Measurements from ENCODE around the gene DVL3.
"Not testable (repeated sequence)": the region's sequence is repeated elsewhere in the genome, so short reads cannot be mapped to it uniquely, and the experiment has no call there.

DVL3 gene

GRCh38 chr3:184154885-184155643 lies at the start of gene DVL3:
Gene DVL3, plus strand, starts transcription at chr3:184155377. Its CDS starts 259 bp downstream, at chr3:184155636.
- peak in 1 of 2 donors; percentile 25 for DNase-seq (ENCODE audit: low read depth in 2 of 2)

- DNase-seq (ENCODE audit: low read depth in 2 of 2): no peak
Measured at GRCh38 chr3:184110316-184110725, 44.9 kb upstream of the DVL3 start.

DNA sequence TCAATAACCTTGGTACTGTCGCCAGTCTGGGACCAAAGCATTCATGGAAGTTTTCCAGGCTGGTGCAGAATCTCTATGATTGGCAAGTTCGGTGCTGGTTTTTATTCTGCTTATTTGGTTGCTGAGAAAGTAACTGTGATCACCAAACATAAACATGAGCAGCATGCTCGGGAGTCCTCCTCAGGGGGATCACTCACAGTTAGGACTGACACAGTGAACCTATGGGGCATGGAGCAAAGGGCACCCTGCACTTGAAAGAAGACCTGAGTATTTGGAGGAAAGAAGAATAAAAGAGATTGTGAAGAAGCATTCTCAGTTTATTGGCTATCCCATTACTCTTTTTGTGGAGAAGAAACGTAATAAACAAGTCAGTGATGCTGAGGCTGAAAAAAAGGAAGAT lies 39.2 kb upstream of the DVL3 start:
- no peak for DNase-seq (ENCODE audit: low read depth in 2 of 2)

DNA sequence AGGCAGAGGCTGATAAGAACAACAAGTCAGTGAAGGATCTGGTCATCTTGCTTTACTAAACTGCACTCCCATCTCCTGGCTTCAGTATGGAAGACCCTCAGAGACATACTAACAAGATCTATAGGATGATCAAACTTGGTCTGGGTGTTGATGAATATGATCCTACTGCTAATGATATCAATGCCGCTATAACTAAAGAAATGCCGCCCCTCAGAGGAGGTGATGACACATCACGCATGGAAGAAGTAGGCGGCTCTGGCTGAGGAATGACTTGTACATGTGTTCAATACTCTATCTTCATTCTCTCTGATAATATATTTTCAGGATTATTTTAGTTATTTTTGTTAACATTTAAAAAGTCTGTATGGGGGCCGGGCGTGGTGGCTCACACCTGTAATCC lies 37.5 kb upstream of the DVL3 start:
- no peak for DNase-seq (ENCODE audit: low read depth in 2 of 2)

DNA sequence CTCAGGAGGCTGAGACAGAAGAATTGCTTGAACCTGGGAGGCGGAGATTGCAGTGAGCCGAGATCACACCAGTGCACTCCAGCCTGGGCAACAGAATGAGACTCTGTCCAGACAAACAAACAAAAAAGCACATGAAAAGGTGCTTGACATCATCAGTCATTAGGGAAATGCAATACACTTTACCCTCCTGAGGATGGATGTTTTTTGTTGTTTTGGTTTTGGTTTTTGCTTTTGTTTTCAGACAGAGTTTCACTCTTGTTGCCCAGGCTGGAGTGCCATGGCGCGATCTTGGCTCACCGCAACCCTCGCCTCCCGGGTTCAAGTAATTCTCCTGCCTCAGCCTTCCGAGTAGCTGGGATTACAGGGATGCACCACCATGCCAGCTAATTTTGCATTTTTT lies 34.1 kb upstream of the DVL3 start:
- DNase-seq (ENCODE audit: low read depth in 2 of 2): not testable (repeated sequence)

DNA sequence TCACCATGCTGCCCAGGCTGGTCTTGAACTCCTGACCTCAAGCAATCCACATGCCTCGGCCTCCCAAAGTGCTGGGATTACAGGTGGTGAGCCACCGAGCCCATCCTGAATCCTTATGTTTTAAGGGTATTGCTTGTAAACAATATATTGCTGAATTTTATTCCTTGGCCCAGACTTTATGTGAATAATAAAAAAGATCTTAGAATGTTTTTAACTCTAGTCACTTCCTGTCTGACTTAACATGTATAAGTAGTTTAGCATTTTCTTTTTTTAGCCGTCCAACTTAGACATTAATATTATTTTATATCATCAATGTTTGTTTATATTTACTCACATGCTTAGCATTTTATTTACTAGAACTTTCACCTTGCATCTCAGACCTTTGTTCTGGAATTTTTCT lies 29.2 kb upstream of the DVL3 start:
- DNase-seq (ENCODE audit: low read depth in 2 of 2): no peak

DNA sequence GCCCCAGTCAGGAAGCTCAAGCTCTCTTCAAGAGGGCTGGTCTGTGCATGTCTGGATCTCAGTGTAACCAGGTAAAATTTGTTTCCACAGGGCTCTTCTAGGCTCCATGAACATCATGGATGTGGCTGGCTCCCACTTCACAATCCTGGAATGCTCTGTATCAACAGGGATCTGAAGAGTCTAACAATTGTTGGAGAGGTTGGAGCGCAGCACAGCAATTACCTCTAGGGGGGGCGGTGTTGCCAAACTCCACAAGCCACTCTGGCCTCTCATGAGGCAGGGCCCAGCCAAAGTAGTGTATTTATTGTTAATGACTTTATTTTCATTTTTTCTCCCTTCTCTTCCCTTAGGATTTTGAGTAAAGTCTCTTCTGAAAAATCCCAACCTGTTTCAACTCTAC lies 26.2 kb upstream of the DVL3 start:
- no peak for DNase-seq (ENCODE audit: low read depth in 2 of 2)

DNA sequence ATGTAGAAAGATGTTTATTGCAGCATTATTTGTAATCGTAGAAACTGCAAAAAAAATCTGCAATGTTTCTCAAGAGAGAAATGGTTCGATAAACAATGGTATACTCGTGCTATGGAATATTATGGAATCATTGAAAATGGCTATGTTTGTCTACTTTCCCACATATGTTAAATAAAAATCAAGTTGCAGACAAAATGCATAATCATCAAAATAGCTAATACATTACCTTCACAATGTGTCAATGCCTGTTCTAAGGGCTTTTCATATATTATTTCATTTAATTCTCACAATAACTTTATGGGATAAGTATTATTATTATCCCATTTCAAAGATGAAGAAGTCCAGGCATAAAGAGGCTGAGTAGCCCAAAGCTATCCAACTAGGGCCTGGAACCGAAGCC lies 22.2 kb upstream of the DVL3 start:
- DNase-seq (ENCODE audit: low read depth in 2 of 2): no peak

- DNase-seq (ENCODE audit: low read depth in 2 of 2): peak; percentile 50 to 56
Measured at GRCh38 chr3:184133840-184134745, 21.1 kb upstream of the DVL3 start.

DNA sequence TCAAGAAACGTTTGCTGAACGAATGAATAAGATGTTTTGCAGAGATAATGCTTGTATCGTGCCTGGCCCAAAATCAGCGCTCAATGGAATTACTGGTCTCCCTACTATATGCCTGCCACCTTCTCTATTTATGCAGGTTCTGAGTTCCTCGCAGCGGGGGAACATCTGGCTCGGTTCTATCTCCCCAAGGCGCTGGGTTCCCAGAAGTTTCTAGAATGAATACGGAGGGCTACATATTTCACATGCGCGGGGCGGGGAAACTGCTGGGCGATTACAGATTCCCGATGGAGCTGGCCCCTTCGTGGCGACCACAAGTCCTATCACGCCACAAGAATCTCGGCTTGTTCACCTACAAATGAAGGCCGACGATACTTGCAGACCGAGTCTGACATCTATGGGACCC lies 20.4 kb upstream of the DVL3 start:
- DNase-seq (ENCODE audit: low read depth in 2 of 2): no peak

DNA sequence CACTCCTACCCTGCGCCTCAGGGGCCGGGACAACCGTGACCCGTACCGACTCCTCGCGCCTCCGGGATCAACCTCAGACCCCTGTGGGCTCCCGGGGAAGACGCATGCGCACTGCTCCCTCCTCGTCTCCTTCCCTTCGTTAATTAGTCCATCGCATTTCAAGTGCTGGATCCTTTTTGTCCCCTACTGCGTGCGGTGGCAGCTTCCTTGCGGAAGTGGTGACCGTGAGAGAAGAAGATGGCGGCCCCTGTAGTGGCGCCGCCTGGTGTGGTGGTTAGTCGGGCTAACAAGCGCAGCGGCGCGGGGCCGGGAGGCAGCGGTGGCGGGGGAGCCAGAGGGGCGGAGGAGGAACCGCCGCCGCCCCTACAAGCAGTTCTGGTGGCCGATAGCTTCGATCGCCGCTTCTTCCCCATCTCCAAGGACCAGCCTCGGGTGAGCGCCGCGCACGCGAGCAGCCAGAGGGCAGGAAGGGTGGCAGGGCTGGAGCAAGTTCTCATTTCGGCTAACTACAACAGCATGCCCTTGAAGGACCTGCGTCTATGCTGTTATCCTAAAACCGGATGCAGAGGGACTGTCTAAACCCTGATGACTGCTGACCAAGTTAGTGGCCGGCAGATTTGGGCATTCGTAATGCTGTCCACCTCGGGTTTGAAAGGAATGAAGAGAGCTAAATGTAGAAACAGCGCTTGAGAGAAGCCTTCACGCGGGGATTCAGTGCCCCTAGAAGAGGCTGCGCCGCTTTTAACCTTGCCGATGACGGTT lies 19.8 kb upstream of the DVL3 start, which contains the start of gene EIF2B5:
Gene EIF2B5 (plus strand): TSS at position 210 of the 762 bp plus-strand sequence. CDS start 28 bp downstream, at position 238.
- DNase-seq (ENCODE audit: low read depth in 2 of 2): peak; percentile 78 to 79

DNA sequence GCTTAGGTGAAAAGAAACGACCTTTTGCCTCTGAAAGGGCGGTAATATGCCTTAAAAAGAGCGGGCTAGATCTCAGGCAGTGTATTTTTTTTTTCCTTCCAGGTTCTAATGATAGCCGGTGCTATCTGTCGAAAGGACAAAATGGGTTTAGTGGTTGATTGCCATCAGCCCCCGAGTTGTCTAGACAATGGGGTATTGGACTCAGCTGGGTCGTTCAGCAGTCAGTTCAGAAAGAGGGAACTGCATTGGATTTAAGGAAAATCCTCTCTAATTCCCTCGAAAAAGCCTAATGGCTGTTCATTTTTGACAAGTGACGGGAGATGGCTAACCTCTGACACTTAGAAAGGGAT lies 19.3 kb upstream of the DVL3 start:
- DNase-seq (ENCODE audit: low read depth in 2 of 2): no peak

GRCh38 chr3:184140436-184140835 lies 14.7 kb upstream of the DVL3 start:
- DNase-seq (ENCODE audit: low read depth in 2 of 2): no peak

DNA sequence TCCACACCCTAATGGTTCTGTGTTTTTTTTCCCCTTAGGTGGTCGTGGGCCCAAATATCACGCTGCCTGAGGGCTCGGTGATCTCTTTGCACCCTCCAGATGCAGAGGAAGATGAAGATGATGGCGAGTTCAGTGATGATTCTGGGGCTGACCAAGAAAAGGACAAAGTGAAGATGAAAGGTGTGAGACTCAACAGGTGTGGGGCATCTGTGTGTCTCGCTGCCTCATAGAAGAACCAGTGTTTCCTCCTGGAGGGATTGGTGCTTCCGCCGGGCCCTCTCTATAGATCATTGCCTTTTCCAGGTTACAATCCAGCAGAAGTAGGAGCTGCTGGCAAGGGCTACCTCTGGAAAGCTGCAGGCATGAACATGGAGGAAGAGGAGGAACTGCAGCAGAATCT lies 13.0 kb upstream of the DVL3 start:
- no peak for DNase-seq (ENCODE audit: low read depth in 2 of 2)

DNA sequence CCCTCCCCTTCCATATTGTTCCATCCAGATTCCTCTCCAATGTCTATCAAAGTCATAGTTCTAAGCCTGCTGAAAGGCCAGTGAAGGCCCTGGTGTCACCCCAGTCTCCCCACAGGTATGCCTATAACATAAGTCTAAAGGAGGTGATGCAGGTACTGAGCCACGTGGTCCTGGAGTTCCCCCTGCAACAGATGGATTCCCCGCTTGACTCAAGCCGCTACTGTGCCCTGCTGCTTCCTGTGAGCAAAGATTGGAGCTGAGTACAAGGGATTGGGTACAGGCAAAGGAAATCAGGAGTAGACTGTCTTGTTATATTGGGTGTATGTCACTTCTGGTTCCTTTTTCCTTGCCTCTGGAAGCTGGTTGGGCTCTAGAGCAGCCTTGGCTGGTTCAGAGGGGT lies 11.8 kb upstream of the DVL3 start:
- DNase-seq (ENCODE audit: low read depth in 2 of 2): no peak

DNA sequence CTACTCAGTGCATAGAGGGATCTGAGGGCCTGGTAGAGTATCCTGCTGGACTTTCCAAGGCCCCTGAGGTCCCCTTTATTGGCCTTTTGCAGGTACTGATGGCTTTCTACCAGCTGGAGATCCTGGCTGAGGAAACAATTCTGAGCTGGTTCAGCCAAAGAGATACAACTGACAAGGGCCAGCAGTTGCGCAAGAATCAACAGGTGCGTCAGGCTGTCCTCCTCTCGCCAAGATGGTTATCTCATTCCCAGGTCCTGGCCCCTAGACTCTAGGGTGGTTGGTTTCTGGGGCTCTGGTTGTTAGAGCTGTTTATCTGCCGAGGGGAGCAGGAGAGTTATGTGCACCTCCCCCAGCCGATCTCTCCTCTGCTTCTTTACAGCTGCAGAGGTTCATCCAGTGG lies 10.7 kb upstream of the DVL3 start:
- no peak for DNase-seq (ENCODE audit: low read depth in 2 of 2)

DNA sequence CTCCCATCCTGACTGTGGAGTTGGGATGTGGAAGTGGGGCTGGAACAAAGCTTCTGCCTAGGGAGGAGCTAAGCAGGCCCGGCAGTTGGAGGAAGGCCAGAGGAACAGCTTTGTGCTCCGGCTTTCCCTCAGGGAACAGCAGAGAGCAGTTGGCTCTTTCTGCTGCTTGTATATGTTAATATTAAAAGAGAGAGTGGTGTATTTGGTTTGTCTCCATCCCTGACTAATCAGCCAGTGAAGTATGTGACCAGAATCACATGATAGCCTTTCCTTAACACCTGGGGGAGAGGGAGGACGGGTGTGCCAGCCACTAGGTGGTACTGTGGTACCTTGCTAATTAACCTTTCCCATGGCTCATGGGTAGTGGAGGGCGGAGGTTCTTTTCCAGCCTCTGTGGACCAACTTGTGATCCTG lies 10.1 kb upstream of the DVL3 start:
- DNase-seq (ENCODE audit: low read depth in 2 of 2): peak in 1 of 2 donors; percentile 10

DNA sequence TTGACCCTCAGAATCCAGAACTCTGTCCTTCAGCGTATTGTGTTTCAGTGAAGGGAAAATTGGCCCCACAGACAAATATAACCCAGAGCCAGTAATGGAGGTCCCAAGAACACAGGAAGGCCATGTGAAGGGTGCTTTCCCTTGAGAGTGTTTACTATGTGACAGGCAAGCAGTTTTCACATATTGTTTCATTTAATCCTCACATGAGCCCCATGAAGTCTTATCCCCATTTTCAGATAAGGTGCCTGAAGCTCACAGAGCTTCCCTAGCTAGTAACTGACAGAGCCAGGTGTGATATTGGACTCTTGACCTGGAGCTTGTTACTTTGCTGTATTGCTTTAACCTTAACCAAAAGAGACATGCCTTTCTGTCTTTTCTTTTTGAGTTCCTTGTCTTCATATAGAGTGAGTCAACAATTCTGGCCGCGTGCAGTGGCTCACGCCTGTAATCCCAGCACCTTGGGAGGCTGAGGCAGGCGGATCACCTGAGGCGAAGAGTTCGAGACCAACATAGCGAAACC lies 9.4 kb upstream of the DVL3 start:
- DNase-seq (ENCODE audit: low read depth in 2 of 2): no peak

GRCh38 chr3:184148076-184148475 lies 7.1 kb upstream of the DVL3 start:
- no peak for DNase-seq (ENCODE audit: low read depth in 2 of 2)

- DNase-seq (ENCODE audit: low read depth in 2 of 2): no peak
Measured at GRCh38 chr3:184149123-184149522, 6.1 kb upstream of the DVL3 start.

DNA sequence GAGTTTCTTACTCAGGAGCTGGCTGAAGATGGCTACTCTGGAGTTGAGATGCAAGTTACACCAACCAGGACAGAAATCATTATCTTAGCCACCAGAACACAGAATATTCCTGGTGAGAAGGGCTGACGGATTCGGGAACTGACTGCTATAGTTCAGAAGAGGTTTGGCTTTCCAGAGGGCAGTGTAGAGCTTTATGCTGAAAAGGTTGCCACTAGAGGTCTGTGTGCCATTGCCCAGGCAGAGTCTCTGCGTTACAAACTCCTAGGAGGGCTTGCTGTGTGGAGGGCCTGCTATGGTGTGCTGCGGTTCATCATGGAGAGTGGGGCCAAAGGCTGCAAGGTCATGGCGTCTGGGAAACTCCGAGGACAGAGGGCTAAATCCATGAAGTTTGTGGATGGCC lies 5.4 kb upstream of the DVL3 start:
- not testable (repeated sequence) for DNase-seq (ENCODE audit: low read depth in 2 of 2)
